GM18526 (cell line): ENCODE results near the gene SH3BP5.

Source experiments
- POLR2A ChIP-seq: IDR thresholded peaks from 3 replicates; pipeline ENCODE4 v1.6.1; 2011; ENCODE audit not compliant: insufficient read length; ENCODE audit errors: extremely low read depth

SH3BP5 gene

DNA sequence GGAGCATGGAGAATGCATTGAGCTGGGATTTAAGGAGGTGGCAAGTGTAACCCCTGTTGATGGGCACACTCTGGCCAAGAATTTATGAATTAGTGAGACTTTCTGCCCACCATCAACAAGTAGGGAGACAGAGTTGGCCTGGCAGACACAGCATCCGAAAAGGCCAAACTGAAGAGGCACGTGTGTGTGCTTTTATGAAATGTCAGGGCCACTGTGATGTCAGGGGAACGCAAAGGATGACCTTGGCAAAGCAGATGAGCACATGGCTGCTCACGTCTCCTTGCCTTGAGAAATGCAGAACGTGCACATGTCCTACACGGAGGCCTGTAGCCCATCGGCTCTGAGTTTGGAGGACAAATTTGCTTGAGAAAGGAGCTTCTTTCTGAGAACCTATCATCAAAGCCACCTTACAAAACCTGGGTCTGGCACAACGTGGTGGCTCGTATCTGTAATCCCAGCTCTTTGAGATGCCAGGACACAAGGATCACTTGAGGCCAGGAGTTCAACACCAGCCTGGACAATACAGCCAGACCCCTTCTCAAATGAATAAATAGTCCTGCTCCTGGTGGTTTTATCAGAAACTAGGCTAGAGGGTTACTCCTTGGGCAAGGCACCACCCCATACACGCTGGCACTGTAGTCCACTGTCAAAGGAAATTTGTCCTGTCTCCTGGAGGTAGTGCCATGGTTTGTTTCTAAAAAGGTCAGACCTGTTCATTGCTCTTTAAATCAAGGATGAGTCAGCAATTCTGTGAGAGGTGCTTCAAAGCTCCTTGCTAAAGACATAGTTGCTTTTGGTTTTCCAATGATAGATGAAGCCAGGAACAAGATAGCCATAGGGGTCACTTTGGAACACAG is 941 bp upstream of the SH3BP5 start:
- TF ChIP-seq POLR2A: no peak

DNA sequence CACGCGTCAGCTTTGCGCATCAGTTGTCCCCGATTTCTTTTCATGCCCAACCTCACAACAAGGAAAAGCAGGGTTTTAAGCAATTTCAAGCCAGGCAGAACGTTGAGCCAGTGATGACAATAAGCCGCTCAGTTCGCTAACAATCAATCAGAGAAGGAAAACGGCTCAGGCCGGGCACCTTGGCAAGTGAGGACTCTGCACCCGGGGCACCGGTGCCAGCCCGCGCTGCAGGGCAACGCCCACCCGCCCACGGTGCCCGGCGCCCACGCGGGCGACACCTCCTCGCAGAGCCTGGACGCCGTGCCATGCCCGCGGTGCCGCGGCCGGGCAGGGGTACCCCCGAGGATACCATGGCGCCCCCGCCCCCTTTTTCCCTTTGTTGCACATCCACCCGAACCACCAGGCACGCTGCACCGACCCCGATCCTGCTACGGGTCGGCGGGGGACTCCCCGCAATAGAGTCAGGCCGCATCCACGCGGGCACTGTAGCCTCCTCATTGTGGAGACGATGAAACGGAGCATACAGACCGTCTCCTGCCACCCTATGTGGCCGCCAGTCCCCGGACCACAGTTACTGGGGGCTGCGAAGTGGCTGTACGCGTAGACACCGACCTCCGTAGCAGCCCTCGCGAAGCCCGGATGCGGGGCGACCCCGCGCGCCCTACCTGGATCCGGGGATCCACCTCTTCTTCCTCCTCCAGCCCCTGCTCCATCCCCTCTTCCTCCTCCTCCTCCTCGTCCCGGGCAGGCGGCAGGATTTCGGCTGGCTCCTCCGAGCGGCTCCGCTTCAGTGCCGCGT is 581 bp downstream of the SH3BP5 start:
- TF ChIP-seq POLR2A: no peak

DNA sequence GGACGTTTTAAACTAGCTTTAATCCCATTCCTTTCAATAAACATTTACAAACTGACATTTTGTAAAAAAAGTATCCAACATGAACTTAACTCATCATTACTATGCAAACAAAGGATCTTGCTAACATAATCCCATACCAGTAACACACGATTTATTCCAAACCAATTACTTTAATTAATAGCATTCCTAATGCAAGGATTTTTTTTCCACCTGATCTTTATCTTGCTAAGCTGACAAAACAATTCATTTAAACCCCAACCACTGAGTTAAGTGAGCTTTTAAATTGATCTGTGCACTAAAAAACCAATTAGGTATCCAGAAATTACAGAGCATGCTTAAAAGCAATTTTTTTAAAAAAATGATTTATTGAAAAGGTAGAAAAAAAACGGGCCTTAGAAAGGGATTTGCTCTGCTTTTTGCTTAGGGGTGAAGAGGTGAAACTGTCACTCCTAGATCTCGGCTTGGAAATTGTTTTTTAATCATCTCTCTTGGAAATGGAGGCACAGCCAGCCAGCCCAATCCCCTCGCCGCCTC is 1.2 kb downstream of the SH3BP5 start:
- TF ChIP-seq POLR2A: no peak

DNA sequence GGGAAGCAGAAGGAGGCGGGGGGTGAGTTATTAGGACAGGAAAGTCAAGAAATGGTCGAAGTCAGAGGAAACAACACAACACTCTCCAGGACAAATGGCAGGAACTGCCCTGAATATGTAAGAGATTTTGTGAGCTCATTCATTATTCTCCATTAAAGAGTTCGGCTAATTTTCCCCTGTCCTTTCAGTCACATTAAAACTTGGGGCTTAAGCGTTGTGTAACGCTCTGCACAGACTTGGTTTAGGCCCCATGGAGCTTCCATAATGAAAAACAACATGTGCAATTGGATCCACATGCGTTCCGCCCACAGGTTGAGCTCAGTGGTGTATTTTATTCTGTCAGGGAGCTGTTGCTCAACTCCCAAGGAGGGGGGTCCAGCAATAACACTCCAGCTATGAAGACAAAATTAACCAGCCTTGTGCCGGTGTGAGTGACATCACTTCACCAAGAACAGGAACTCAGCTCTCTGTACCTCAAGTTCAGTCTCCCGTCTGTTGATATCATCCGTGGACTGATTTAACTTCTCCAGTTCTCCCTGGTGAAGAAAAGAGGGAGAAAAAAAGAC is 2.3 kb downstream of the SH3BP5 start:
- no peak for TF ChIP-seq POLR2A

DNA sequence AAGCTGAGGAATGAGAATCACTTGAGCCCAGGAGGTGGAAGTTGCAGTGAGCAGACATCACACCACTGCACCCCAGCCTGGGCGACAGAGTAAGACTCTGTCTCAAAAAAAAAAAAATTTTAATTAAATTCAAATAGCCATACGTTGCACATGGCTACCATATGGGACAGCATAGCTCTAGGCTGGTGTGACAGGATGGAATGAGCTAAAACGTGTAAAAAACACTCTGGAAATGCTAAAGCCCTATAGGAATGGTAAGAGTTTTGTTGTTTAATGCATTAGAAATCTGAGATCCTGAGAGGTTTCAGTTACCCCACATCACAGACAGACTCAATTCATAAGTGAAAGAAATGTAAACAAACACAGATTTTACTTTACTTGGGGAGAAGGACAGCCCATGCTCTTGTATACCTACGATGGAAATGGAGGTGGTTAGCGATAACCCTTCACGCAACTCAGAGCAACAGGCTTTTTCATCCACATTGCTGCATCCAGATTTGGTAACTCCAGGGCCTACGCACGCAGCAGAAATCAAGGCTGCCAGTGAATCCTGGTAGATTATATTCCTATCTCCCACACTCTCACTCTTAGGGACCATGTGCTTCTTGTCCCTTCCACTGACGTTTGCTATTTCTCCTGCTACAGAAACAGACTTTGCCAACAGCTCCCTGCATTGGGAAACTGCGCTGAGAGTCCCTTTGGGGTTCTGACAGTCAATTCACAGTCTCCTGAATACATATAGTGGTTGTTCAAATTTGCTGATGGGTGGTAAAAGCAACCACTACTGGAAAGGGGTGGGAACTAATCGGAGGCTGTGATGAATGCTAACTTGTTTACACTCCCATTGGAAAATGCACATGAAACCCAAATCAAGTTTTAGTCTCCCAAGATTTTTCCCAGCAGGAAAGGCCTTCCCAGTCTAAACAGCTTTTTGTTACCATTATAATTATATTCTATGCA is 3.1 kb downstream of the SH3BP5 start:
- TF ChIP-seq POLR2A: no peak

DNA sequence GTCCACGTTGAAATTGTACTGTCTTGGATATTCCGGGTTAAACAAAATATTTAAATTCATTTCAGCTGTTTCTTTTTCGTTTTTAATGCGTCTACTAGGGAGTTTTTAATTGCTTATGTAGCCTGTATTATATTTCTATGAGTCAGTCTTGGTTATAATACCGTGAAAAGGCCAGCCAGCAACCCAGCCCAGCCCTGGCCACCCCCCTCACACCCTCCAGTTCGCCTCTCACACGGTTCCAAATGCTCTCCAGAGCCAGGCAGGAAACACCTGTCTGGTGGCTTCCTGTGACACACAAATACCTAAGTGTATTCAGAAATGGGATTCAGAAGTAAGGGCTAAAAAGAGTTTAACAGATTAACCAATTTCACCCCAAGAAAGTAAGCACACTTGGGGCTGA is 4.4 kb downstream of the SH3BP5 start:
- no peak for TF ChIP-seq POLR2A

DNA sequence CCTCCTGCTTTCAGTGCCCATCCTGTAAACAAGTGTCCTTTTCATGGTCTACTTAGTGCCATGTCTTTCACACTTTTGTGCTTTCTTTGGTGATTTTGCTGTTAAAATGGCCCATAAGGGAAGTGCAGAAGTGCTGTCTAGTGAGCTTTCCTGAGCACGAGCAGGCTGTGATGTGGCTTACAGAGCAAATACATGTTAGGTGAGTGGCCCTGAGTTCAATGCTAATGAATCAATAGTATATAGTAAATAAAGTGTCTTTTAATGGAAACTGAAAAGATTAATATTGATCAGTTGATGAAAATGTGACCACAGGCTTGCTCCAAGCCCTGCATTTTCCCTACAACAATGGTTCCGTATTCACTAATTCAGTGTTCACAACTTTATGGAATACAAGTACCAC is 5.7 kb downstream of the SH3BP5 start:
- no peak for TF ChIP-seq POLR2A

DNA sequence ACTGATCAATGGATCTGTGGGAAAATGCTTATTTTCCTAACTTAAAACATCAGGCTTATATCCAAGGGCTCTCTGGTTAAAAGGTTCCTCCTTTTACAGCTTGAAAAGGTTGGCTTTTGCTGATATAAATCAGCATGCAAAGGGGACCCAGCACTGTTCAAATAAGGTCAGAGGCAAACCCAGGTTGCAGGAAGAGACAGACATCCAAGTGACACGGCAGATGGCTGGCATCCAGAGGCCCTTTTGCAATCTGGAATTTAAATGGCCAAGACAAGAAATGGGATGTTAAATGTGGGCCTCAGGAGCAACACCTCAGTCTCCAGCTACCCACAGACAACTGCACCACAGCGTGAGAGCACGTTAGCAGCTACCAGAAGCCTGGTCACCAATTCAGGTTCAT is 6.3 kb downstream of the SH3BP5 start:
- TF ChIP-seq POLR2A: no peak

DNA sequence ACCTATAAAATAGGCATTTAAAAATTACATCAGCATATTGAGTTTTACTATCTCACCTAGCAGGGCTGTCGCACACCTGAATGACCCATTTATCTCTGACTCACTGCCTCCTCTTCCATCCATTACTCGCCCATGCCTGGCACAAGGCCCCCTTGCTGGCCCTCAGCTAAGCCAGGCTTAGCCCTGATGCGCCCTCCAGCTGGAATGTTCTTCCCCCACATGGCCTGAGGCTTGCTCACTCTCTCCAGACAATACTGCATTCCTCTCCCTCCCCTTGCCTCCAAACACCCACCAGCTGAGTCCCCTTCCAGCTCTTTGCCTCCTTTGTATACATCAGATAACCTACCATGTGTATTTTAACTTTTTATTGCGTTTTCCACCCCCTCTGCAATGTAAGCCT is 7.2 kb downstream of the SH3BP5 start:
- TF ChIP-seq POLR2A: no peak

DNA sequence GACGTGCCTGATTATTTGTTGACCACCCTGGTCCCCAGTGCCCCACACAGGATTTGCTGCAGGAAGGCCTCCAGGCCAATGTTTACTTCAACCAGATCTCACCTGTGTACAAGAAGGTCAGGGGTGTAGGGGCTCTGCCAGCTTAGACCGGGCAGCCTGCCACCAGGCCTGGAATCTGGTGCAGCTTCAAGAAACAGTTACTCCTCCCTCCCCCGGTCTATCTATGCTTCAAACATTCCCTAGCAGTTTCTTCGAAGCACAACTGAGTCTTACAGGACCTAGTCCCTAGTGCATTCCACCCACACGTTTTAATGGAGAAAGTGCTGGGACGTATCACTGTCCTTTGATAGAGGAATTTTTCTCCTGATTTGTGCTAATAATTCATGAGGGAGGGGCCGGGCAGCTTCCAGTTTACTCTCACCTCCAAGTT is 8.0 kb downstream of the SH3BP5 start:
- no peak for TF ChIP-seq POLR2A

DNA sequence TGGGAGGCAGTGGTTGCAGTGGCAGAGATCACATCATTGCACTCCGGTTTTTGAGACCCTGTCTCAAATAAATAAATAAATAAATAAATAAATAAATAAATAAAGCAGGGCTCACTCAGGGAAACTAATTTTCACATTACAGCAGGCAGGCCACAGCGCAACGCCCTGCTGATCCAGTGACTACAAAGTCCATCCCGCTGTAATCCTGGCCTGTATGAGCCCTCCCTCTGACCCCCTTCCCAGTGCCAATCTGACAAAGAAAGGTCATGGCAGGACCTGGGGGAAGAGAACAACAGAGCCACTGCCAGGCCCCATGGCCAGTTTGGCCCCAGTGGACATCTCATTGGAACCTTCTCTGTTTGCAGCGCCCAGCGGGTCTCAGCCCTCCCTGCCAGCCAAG is 9.3 kb downstream of the SH3BP5 start:
- no peak for TF ChIP-seq POLR2A

DNA sequence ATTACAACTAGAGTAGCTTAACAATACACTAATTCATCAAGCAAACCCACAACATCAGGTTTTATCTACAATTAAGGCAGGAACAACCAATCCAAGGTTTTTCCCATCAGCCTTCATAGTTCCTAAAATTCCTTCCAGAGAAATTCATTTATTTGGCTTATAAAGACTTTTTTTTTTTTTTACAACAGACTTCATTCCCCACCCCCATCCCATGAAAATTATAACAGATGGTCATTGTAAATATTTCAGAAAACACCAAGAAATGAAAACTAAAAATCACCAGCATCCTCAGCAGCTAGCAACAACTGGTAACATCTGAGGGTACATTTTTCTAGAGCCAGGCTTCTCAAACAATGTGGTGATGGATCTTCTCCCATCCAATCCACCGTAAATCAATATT is 11.0 kb downstream of the SH3BP5 start:
- no peak for TF ChIP-seq POLR2A

DNA sequence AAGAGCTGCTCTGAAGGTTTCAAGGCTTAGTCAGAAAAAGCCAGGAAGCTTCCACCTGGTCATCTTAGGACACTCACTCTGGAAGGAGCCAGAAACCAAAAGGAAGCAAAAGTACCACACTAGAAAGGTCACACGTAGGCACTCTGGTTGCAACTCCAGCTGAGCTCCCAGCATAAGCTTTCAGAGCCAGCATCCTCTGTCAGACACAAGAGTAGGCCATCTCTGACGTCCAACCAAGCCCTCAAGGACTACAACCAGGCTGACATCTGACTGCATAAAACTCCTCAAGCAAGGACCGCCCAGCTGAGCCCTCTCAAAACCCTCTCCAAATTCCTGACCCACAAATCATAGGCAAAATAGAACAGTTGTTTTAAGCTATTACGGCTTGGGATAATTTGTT is 12.8 kb downstream of the SH3BP5 start:
- TF ChIP-seq POLR2A: no peak

DNA sequence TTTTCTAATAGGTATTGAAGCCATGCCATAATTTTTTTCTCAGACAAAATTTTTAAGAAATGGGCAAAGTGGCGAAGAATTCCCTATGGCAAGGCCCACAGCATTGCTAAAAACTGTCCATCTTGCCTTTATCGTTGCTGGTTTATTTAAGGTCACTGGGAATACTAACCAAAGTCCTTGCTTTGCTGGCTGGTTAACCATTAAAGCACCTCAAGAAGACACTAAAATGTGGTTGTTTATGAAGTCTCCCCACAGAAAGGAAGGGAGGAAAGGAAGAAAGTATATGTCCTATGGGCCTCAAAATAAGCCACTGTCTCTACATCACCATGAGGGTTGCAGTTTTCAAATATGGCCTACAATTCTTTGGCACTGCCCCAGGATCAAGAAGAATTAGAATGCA is 13.2 kb downstream of the SH3BP5 start:
- TF ChIP-seq POLR2A: no peak

DNA sequence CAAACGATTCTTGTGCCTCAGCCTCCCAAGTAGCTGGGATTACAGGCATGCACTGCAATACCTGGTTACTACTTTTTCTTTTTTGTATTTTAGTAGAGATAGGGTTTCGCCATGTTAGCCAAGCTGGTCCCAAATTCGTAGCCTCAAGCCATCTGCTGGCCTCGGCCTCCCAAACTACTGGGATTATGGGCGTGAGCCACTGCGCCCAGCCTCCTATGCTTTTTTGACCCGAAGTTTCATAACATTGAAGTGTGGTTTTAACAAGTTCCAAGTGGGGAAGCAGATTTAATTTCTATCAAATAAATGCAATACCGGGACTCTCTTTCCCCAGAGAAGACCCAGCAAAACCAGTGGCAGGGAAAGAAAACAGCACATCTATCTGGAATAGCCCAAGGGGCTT is 13.7 kb downstream of the SH3BP5 start:
- no peak for TF ChIP-seq POLR2A

DNA sequence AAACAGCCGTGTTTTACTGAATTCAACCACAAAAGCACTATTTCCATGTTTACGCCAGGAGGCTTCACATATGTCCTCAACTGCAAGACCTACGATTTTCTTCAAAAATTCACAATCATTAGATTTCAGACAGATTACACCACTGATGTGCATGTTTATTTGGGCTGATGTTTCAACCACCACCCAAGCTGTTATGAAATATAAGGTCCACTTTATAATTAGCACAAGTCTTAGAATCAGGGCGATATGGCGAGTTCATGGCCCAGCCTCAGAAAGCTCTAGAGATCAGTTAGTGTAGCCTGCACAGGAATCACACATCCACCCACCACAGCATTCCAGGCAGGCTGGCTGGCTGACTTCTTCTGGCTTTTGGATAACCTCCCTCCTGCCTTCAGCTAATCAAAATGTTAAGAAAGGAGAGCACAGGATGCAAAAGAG is 15.4 kb downstream of the SH3BP5 start:
- TF ChIP-seq POLR2A: no peak
